MM.1S (cell line): ENCODE data around the gene ADAMTS13.

ENCODE experiments used
- DNase-seq: peaks from one replicate; pipeline ENCODE4 v3.0.0-alpha.2; 2015
- H2AFZ ChIP-seq: fragments of 300-600 bp; sonication (generic); 2 replicates; pipeline ENCODE4 v1.6.0; 2016; ENCODE audit warnings: antibody characterized with exemption, low read length
- H3F3A ChIP-seq: fragments of 300-600 bp; sonication (generic); 2 replicates; pipeline ENCODE4 v1.6.1; 2016; ENCODE audit warnings: mild to moderate bottlenecking, antibody characterized with exemption, low read length, moderate library complexity, mixed read lengths; ENCODE audit not compliant: insufficient read depth
- H3K27ac ChIP-seq: fragments of 300-600 bp; sonication (generic); 2 replicates; pipeline ENCODE4 v1.5.1; 2016; ENCODE audit warnings: mild to moderate bottlenecking, low read length
- H3K27me3 ChIP-seq: fragments of 300-600 bp; sonication (generic); replicated peaks from 2 replicates; pipeline ENCODE4 v1.6.0; 2016; ENCODE audit warnings: low read length; ENCODE audit not compliant: insufficient read depth
- H3K36me3 ChIP-seq: fragments of 300-600 bp; sonication (generic); replicated peaks from 2 replicates; pipeline ENCODE4 v1.6.1; 2016; ENCODE audit warnings: mild to moderate bottlenecking, low read length, mixed read lengths; ENCODE audit not compliant: insufficient read depth
- H3K4me1 ChIP-seq: fragments of 300-600 bp; sonication (generic); 2 replicates; pipeline ENCODE4 v1.6.1; 2016; ENCODE audit warnings: low read length, mixed read lengths
- H3K4me2 ChIP-seq: fragments of 300-600 bp; sonication (generic); 2 replicates; pipeline ENCODE4 v1.6.0; 2016; ENCODE audit warnings: low read depth, low read length
- H3K4me3 ChIP-seq: fragments of 300-600 bp; sonication (generic); 2 replicates; pipeline ENCODE4 v1.5.1; 2016; ENCODE audit warnings: low read length, mixed read lengths
- H3K79me2 ChIP-seq: fragments of 300-600 bp; sonication (generic); 2 replicates; pipeline ENCODE4 v1.6.1; 2016; ENCODE audit warnings: mixed run types, low read length, mixed read lengths
- H3K9ac ChIP-seq: fragments of 300-600 bp; sonication (generic); 2 replicates; pipeline ENCODE4 v1.6.1; 2016; ENCODE audit warnings: low read length, mixed read lengths
- H3K9me2 ChIP-seq: fragments of 300-600 bp; sonication (generic); replicated peaks from 2 replicates; pipeline ENCODE4 v1.6.1; 2016; ENCODE audit warnings: mild to moderate bottlenecking, low read length, mixed read lengths; ENCODE audit not compliant: insufficient read depth
- H3K9me3 ChIP-seq: fragments of 300-600 bp; sonication (generic); replicated peaks from 2 replicates; pipeline ENCODE4 v1.6.1; 2016; ENCODE audit warnings: mild to moderate bottlenecking, low read length, mixed read lengths; ENCODE audit not compliant: insufficient read depth
- H4K20me1 ChIP-seq: fragments of 300-600 bp; sonication (generic); 2 replicates; pipeline ENCODE4 v1.6.1; 2016; ENCODE audit warnings: mild to moderate bottlenecking, low read length, moderate library complexity, mixed read lengths; ENCODE audit not compliant: insufficient read depth
- CTCF ChIP-seq: fragments of 300-600 bp; sonication (generic); IDR thresholded peaks from 2 replicates; pipeline ENCODE4 v1.5.1; 2016; ENCODE audit warnings: antibody characterized with exemption, low read length, mixed read lengths
- EZH2 ChIP-seq: fragments of 300-600 bp; sonication (generic); optimal IDR thresholded peaks from 2 replicates; pipeline ENCODE3; 2017; ENCODE audit warnings: low read depth, mild to moderate bottlenecking, antibody characterized with exemption, low read length, mixed read lengths
- EZH2phosphoT487 ChIP-seq: fragments of 300-600 bp; sonication (generic); IDR thresholded peaks from 2 replicates; pipeline ENCODE4 v1.6.1; 2018; ENCODE audit warnings: antibody characterized with exemption, low read length

ADAMTS13 gene

DNA sequence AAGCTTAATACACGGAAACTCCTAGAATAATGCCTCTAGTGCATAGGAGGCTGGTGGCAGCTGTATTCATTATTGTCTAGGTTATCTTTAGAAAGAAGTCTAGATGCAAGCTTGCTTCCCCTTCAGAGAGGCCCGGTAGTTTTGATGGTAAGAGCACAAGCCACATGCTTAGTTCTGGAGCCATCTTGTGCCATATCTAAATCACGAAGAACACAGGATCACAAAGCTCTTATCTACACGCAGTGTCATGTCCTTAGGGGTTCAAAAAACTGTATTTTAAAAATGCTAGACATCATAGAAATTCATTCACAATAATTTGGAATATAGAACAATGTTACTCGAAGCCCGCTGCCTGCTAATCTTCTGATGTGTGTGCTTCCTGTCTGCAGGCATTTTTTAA lies 43.8 kb downstream of the ADAMTS13 start:
- H3K4me3 ChIP-seq, result no peak overlapping the region
- no peaks in the 10 kb centered on the region for H3K36me3 ChIP-seq
- no peak overlapping the region for H3K27ac ChIP-seq
- no peak for TF ChIP-seq CTCF
- no peak for TF ChIP-seq EZH2phosphoT487
- TF ChIP-seq EZH2, result no peak
- no peak overlapping the region for H3K9ac ChIP-seq
- H3K4me2 ChIP-seq, result no peak overlapping the region
- H3K79me2 ChIP-seq, result no peaks in the 10 kb centered on the region
- H3K9me3 ChIP-seq, result no peaks in the 10 kb centered on the region
- no peak overlapping the region for H2AFZ ChIP-seq
- no peaks in the 10 kb centered on the region for H3K9me2 ChIP-seq
- no peaks in the 10 kb centered on the region for H4K20me1 ChIP-seq
- peaks cover 30% of the 10 kb centered on the region for H3K27me3 ChIP-seq
- no peaks in the 10 kb centered on the region for H3F3A ChIP-seq
- no peak for DNase-seq
- H3K4me1 ChIP-seq, result peaks cover 13% of the 10 kb centered on the region

DNA sequence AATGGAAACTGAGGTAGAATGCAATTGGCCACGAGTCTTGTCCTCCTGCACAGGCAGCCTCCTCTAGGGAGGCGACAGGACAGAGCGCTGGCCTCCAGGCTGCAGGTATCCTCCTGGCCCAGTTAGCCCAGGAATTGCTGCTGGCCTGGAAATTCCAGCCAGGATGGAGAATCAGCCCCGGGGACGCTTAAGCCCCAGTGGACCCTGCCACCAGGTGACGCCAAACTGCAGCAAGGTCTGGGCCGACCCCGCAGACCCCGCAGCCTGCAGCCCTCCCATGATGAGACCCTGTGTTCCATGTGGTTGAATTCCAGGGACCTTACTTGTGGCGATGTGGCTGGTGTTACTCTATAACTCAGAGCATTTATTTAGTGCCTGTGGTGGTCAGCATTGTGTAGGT lies 44.9 kb downstream of the ADAMTS13 start:
- H3K9ac ChIP-seq, result no peak overlapping the region
- H4K20me1 ChIP-seq, result no peaks in the 10 kb centered on the region
- peaks cover 30% of the 10 kb centered on the region for H3K27me3 ChIP-seq
- no peak for DNase-seq
- H2AFZ ChIP-seq, result no peak overlapping the region
- no peaks in the 10 kb centered on the region for H3K9me2 ChIP-seq
- no peaks in the 10 kb centered on the region for H3F3A ChIP-seq
- H3K36me3 ChIP-seq, result no peaks in the 10 kb centered on the region
- H3K4me3 ChIP-seq, result no peak overlapping the region
- no peaks in the 10 kb centered on the region for H3K79me2 ChIP-seq
- H3K4me1 ChIP-seq, result peaks cover 5% of the 10 kb centered on the region
- no peak overlapping the region for H3K27ac ChIP-seq
- no peaks in the 10 kb centered on the region for H3K9me3 ChIP-seq
- no peak overlapping the region for H3K4me2 ChIP-seq
- TF ChIP-seq EZH2, result no peak
- no peak for TF ChIP-seq CTCF
- no peak for TF ChIP-seq EZH2phosphoT487

DNA sequence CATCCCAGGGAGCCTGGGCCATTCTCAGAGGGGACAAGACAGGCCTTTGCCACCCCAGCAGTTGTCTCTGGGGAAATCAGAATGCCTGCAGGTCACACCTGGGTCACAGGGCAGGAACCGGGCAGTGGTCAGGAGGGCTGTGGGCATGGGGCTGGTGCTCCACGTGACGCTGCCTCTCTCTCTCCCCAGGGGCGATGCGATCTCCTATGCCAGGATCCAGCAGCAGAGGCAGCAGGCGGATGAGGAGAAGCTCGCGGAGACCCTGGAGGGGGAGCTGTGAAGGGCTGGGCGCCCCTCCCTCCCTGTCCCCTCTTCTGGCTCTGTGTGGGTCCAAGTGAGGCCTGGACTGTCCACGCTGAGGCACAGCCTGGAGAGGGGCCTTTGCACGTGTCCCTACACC lies 46.2 kb downstream of the ADAMTS13 start:
- H4K20me1 ChIP-seq, result no peaks in the 10 kb centered on the region
- no peak overlapping the region for H2AFZ ChIP-seq
- no peaks in the 10 kb centered on the region for H3K79me2 ChIP-seq
- no peaks in the 10 kb centered on the region for H3K9me3 ChIP-seq
- H3K4me2 ChIP-seq, result no peak overlapping the region
- no peaks in the 10 kb centered on the region for H3K4me1 ChIP-seq
- no peak overlapping the region for H3K27ac ChIP-seq
- H3K9me2 ChIP-seq, result no peaks in the 10 kb centered on the region
- no peaks in the 10 kb centered on the region for H3F3A ChIP-seq
- H3K27me3 ChIP-seq, result peaks cover 30% of the 10 kb centered on the region
- TF ChIP-seq CTCF (no peak), EZH2phosphoT487 (no peak), EZH2 (no peak)
- H3K4me3 ChIP-seq, result no peak overlapping the region
- no peak for DNase-seq
- H3K36me3 ChIP-seq, result no peaks in the 10 kb centered on the region
- H3K9ac ChIP-seq, result no peak overlapping the region
